GM23338 (cell line): ENCODE data around the gene TNS3. TPM values are rescaled to one million over a fixed set of nuclear protein-coding genes. Genes with fewer than 3 reads are reported as not detected.

ENCODE experiments used
- ATAC-seq: fragments of 200-7000 bp; cut with Tn5 transposase; 3 replicates; pipeline ENCODE4 v1.9.1; 2020
- DNase-seq: peaks from one replicate; pipeline ENCODE4 v3.0.0-alpha.2; 2015; ENCODE audit warnings: low spot score
- H2AFZ ChIP-seq: fragments of 200-600 bp; sonication (generic); 2 replicates; pipeline ENCODE4 v1.8.0; 2016; ENCODE audit warnings: antibody characterized with exemption, mild to moderate bottlenecking, moderate library complexity
- H3F3A ChIP-seq: fragments of 200-600 bp; sonication (generic); replicated peaks from 2 replicates; pipeline ENCODE4 v1.8.0; 2017; ENCODE audit warnings: antibody characterized with exemption, mixed run types, low read depth
- H3K27ac ChIP-seq: fragments of 200-600 bp; sonication (generic); 2 replicates; pipeline ENCODE4 v1.6.1; 2016; ENCODE audit warnings: low read depth
- H3K27me3 ChIP-seq: fragments of 200-600 bp; sonication (generic); 2 replicates; pipeline ENCODE4 v1.8.0; 2016; ENCODE audit warnings: mild to moderate bottlenecking, mixed run types, moderate library complexity; ENCODE audit not compliant: insufficient read depth
- H3K36me3 ChIP-seq: fragments of 200-600 bp; sonication (generic); 2 replicates; pipeline ENCODE4 v1.8.0; 2016; ENCODE audit warnings: mild to moderate bottlenecking; ENCODE audit not compliant: insufficient read depth
- H3K4me1 ChIP-seq: fragments of 200-600 bp; sonication (generic); 2 replicates; pipeline ENCODE4 v1.8.0; 2016; ENCODE audit warnings: mild to moderate bottlenecking, moderate library complexity; ENCODE audit not compliant: insufficient read depth
- H3K4me2 ChIP-seq: fragments of 200-600 bp; sonication (generic); 2 replicates; pipeline ENCODE4 v1.7.1; 2017; ENCODE audit warnings: mixed run types
- H3K4me3 ChIP-seq: fragments of 200-600 bp; sonication (generic); 2 replicates; pipeline ENCODE4 v1.6.1; 2016; ENCODE audit warnings: mixed run types
- H3K79me2 ChIP-seq: fragments of 200-600 bp; sonication (generic); replicated peaks from 2 replicates; pipeline ENCODE4 v1.8.0; 2017; ENCODE audit warnings: mild to moderate bottlenecking; ENCODE audit not compliant: insufficient read depth
- H3K9me2 ChIP-seq: fragments of 200-600 bp; sonication (generic); 2 replicates; pipeline ENCODE4 v1.8.0; 2017; ENCODE audit not compliant: insufficient read depth
- H4K20me1 ChIP-seq: fragments of 200-600 bp; sonication (generic); replicated peaks from 2 replicates; pipeline ENCODE4 v1.8.0; 2017; ENCODE audit warnings: mild to moderate bottlenecking; ENCODE audit not compliant: insufficient read depth
- H3K27ac Mint-ChIP-seq: 2 replicates; pipeline ENCODE4 v1.8.0; 2020; ENCODE audit warnings: inconsistent platforms, mild to moderate bottlenecking, moderate library complexity, mixed read lengths
- H3K27me3 Mint-ChIP-seq: 3 replicates; pipeline ENCODE4 v1.8.0; 2022; ENCODE audit warnings: low read depth, mild to moderate bottlenecking, moderate library complexity, mixed read lengths, inconsistent platforms; ENCODE audit not compliant: insufficient read depth, poor library complexity
- H3K36me3 Mint-ChIP-seq: 3 replicates; pipeline ENCODE4 v1.8.0; 2021; ENCODE audit warnings: low read depth, mild to moderate bottlenecking, inconsistent platforms, moderate library complexity, mixed read lengths
- H3K4me1 Mint-ChIP-seq: 3 replicates; pipeline ENCODE4 v1.8.0; 2020; ENCODE audit warnings: mild to moderate bottlenecking, inconsistent platforms, mixed read lengths
- H3K4me3 Mint-ChIP-seq: 3 replicates; pipeline ENCODE4 v1.8.0; 2021; ENCODE audit warnings: moderate library complexity, mild to moderate bottlenecking, inconsistent platforms, mixed read lengths
- H3K9me3 Mint-ChIP-seq: 3 replicates; pipeline ENCODE4 v1.8.0; 2020; ENCODE audit warnings: moderate library complexity, mild to moderate bottlenecking, inconsistent platforms, mixed read lengths
- CREB1 ChIP-seq: fragments of 250-450 bp; sonication (Bioruptor Pico); IDR thresholded peaks from 2 replicates; pipeline ENCODE4 v1.5.0; 2020; ENCODE audit warnings: low read depth, mild to moderate bottlenecking, moderate library complexity
- EZH2 ChIP-seq: fragments of 200-600 bp; sonication (generic); IDR thresholded peaks from one replicate; pipeline ENCODE4 v1.8.0; 2017; ENCODE audit warnings: antibody characterized with exemption, mild to moderate bottlenecking, low read depth; ENCODE audit not compliant: unreplicated experiment
- EZH2phosphoT487 ChIP-seq: fragments of 200-600 bp; sonication (generic); IDR thresholded peaks from one replicate; pipeline ENCODE4 v1.8.1; 2018; ENCODE audit warnings: antibody characterized with exemption; ENCODE audit not compliant: unreplicated experiment
- JUNB ChIP-seq: IDR thresholded peaks from one replicate; pipeline ENCODE4 v1.6.1; 2016; ENCODE audit warnings: antibody characterized with exemption; ENCODE audit not compliant: unreplicated experiment
- NANOG ChIP-seq: IDR thresholded peaks from 2 replicates; pipeline ENCODE4 v1.6.1; 2016; ENCODE audit warnings: antibody characterized with exemption, borderline replicate concordance
- STAT1 ChIP-seq: IDR thresholded peaks from one replicate; pipeline ENCODE4 v1.6.1; 2016; ENCODE audit warnings: antibody characterized with exemption; ENCODE audit not compliant: unreplicated experiment
- ZNF114 ChIP-seq: fragments of 250-450 bp; sonication (Bioruptor Pico); IDR thresholded peaks from 2 replicates; pipeline ENCODE4 v1.5.0; 2020; ENCODE audit warnings: mild to moderate bottlenecking, moderate library complexity
- polyA plus RNA-seq: library from polyadenylated mRNA; unstranded; fragments of >200 nt; fragmentation: Nextera tagmentation; extraction: Ambion mirVana; gene quantifications from 2 replicates; pipeline ENCODE4 v1.2.1, GENCODE V29; 2016
- total RNA-seq: library from RNA; depleted of rRNA; stranded (reverse); fragments of >200 nt; shearing (Covaris generic); gene quantifications from 2 replicates; pipeline ENCODE4 v1.2.3, GENCODE V29; 2014
- TF ChIP-seq, protein P1 (sequence below), 2 experiments: fragments of 200-600 bp in 1 of 2; sonication (generic) in 1 of 2; conservative IDR thresholded peaks; 2 replicates each; pipeline versions ENCODE4 v1.5.1 to v1.6.1; 2016 to 2017; ENCODE audit warnings: antibody characterized with exemption in 2 of 2, low read depth in 2 of 2, mild to moderate bottlenecking in 2 of 2, moderate library complexity in 1 of 2
- TF ChIP-seq, protein P2 (sequence below): fragments of 250-450 bp; sonication (Bioruptor Pico); IDR thresholded peaks from 2 replicates; pipeline ENCODE4 v1.5.0; 2020; ENCODE audit warnings: mild to moderate bottlenecking, moderate library complexity

The TNS3 gene
- total and polyA plus RNA-seq, 2 experiments from 2014 or later = 6.2 to 28.7 TPM

DNA sequence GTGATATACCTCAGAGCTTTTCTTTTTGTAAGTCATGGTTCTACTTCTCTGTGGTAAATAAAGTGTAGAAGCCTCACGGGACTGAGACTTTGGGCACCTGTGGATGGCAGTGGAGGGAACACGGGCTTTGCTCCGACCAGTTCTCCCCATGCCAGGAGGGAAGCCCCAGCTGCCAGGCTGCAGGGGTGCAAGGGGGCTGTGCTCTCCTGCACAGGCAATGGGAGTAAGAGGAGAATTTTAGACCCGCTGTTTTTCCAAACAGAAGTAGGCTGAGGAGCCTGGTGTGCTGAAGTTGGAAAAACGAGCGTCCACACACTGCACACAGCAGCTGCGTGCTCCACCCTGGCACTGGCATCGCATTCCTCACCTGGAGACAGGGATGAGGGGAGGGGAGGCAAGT, 282.4 kb downstream of the TNS3 start (continued):
- TF ChIP-seq, protein P1, sequence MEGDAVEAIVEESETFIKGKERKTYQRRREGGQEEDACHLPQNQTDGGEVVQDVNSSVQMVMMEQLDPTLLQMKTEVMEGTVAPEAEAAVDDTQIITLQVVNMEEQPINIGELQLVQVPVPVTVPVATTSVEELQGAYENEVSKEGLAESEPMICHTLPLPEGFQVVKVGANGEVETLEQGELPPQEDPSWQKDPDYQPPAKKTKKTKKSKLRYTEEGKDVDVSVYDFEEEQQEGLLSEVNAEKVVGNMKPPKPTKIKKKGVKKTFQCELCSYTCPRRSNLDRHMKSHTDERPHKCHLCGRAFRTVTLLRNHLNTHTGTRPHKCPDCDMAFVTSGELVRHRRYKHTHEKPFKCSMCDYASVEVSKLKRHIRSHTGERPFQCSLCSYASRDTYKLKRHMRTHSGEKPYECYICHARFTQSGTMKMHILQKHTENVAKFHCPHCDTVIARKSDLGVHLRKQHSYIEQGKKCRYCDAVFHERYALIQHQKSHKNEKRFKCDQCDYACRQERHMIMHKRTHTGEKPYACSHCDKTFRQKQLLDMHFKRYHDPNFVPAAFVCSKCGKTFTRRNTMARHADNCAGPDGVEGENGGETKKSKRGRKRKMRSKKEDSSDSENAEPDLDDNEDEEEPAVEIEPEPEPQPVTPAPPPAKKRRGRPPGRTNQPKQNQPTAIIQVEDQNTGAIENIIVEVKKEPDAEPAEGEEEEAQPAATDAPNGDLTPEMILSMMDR (conservative IDR thresholded peaks at IDR 0.05; ENCODE audit: low read depth in 2 of 2) = no peak
- no peak for TF ChIP-seq STAT1
- no peak for TF ChIP-seq JUNB
- no peak for TF ChIP-seq EZH2
- no peak for TF ChIP-seq CREB1 (CRISPR knock-in tag)

DNA sequence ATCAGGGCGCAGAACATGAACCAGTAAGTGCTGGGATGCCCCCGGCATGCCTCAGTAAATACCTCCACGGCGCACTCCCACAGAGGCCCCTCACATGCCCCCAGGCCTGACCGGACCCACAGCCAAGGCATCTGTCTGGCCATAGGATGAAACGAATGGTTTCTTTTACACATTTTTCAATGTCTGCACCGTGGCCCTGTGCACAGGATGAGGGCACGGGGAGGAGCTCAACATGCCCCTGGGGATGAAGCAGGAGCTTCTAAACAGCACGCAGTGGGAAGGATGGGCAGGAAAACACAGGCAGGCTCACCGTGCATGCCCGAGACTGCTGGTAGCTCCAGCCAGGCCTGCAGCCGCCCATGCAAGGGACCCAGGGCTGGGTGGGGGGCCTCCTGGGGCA, 283.3 kb downstream of the TNS3 start:
- no peak overlapping the region for H2AFZ ChIP-seq
- H3K27ac Mint-ChIP-seq = no peak overlapping the region
- DNase-seq = no peak
- no peaks in the 10 kb centered on the region; the same call in 2 of the 3 replicates for H3K36me3 Mint-ChIP-seq
- H4K20me1 ChIP-seq = no peaks in the 10 kb centered on the region; the same call in 1 of the 2 replicates
- no peaks in the 10 kb centered on the region for H3K79me2 ChIP-seq
- no peaks in the 10 kb centered on the region for H3K27me3 Mint-ChIP-seq
- TF ChIP-seq EZH2phosphoT487 (no peak), ZNF114 (CRISPR knock-in tag) (no peak), STAT1 (no peak), NANOG (no peak), CREB1 (CRISPR knock-in tag) (no peak), JUNB (no peak)
- TF ChIP-seq, protein P2, sequence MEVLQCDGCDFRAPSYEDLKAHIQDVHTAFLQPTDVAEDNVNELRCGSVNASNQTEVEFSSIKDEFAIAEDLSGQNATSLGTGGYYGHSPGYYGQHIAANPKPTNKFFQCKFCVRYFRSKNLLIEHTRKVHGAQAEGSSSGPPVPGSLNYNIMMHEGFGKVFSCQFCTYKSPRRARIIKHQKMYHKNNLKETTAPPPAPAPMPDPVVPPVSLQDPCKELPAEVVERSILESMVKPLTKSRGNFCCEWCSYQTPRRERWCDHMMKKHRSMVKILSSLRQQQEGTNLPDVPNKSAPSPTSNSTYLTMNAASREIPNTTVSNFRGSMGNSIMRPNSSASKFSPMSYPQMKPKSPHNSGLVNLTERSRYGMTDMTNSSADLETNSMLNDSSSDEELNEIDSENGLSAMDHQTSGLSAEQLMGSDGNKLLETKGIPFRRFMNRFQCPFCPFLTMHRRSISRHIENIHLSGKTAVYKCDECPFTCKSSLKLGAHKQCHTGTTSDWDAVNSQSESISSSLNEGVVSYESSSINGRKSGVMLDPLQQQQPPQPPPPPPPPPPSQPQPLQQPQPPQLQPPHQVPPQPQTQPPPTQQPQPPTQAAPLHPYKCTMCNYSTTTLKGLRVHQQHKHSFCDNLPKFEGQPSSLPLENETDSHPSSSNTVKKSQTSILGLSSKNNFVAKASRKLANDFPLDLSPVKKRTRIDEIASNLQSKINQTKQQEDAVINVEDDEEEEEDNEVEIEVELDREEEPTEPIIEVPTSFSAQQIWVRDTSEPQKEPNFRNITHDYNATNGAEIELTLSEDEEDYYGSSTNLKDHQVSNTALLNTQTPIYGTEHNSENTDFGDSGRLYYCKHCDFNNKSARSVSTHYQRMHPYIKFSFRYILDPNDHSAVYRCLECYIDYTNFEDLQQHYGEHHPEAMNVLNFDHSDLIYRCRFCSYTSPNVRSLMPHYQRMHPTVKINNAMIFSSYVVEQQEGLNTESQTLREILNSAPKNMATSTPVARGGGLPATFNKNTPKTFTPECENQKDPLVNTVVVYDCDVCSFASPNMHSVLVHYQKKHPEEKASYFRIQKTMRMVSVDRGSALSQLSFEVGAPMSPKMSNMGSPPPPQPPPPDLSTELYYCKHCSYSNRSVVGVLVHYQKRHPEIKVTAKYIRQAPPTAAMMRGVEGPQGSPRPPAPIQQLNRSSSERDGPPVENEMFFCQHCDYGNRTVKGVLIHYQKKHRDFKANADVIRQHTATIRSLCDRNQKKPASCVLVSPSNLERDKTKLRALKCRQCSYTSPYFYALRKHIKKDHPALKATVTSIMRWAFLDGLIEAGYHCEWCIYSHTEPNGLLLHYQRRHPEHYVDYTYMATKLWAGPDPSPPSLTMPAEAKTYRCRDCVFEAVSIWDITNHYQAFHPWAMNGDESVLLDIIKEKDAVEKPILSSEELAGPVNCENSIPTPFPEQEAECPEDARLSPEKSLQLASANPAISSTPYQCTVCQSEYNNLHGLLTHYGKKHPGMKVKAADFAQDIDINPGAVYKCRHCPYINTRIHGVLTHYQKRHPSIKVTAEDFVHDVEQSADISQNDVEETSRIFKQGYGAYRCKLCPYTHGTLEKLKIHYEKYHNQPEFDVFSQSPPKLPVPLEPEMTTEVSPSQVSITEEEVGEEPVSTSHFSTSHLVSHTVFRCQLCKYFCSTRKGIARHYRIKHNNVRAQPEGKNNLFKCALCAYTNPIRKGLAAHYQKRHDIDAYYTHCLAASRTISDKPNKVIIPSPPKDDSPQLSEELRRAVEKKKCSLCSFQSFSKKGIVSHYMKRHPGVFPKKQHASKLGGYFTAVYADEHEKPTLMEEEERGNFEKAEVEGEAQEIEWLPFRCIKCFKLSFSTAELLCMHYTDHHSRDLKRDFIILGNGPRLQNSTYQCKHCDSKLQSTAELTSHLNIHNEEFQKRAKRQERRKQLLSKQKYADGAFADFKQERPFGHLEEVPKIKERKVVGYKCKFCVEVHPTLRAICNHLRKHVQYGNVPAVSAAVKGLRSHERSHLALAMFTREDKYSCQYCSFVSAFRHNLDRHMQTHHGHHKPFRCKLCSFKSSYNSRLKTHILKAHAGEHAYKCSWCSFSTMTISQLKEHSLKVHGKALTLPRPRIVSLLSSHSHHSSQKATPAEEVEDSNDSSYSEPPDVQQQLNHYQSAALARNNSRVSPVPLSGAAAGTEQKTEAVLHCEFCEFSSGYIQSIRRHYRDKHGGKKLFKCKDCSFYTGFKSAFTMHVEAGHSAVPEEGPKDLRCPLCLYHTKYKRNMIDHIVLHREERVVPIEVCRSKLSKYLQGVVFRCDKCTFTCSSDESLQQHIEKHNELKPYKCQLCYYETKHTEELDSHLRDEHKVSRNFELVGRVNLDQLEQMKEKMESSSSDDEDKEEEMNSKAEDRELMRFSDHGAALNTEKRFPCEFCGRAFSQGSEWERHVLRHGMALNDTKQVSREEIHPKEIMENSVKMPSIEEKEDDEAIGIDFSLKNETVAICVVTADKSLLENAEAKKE = no peak
- TF ChIP-seq, protein P1 (conservative IDR thresholded peaks at IDR 0.05; ENCODE audit: low read depth in 2 of 2) = no peak
- ATAC-seq = no peak
- H3F3A ChIP-seq = no peaks in the 10 kb centered on the region
- H3K4me1 ChIP-seq = no peaks in the 10 kb centered on the region
- no peaks in the 10 kb centered on the region for H3K27me3 ChIP-seq
- no peak overlapping the region for H3K4me3 ChIP-seq
- H3K27ac ChIP-seq = no peak overlapping the region
- no peaks in the 10 kb centered on the region for H3K9me2 ChIP-seq
- no peaks in the 10 kb centered on the region for H3K36me3 ChIP-seq
- no peak overlapping the region for H3K4me2 ChIP-seq
- H3K4me3 Mint-ChIP-seq = no peak overlapping the region
- no peaks in the 10 kb centered on the region; the same call in none of the 3 replicates for H3K4me1 Mint-ChIP-seq
- H3K9me3 Mint-ChIP-seq = no peaks in the 10 kb centered on the region
